Endodermal cell (in vitro differentiated cells): ENCODE results near the gene TBXAS1. TPM values are rescaled to one million over a fixed set of nuclear protein-coding genes. Genes with fewer than 3 reads are reported as not detected.

ENCODE experiments used
- DNase-seq: peaks from one replicate; pipeline ENCODE4 v3.0.0-alpha.2; 2017
- H3K27ac ChIP-seq: 2 replicates; pipeline ENCODE4 v1.5.1; 2013; ENCODE audit warnings: mild to moderate bottlenecking, low read depth, low read length, moderate library complexity
- H3K27me3 ChIP-seq: 2 replicates; pipeline ENCODE4 v1.6.1; 2013; ENCODE audit warnings: mild to moderate bottlenecking, low read length, moderate library complexity; ENCODE audit not compliant: insufficient read depth, control insufficient read depth, poor library complexity, severe bottlenecking
- H3K36me3 ChIP-seq: 2 replicates; pipeline ENCODE4 v1.7.0; 2013; ENCODE audit warnings: mild to moderate bottlenecking, low read length, moderate library complexity; ENCODE audit not compliant: control insufficient read depth, insufficient read depth
- H3K4me1 ChIP-seq: one replicate; pipeline ENCODE4 v1.7.0; 2013; ENCODE audit warnings: low read length; ENCODE audit not compliant: control insufficient read depth, insufficient read depth
- H3K4me3 ChIP-seq: 2 replicates; pipeline ENCODE4 v1.5.1; 2013; ENCODE audit warnings: mild to moderate bottlenecking, low read length, moderate library complexity
- H3K9ac ChIP-seq: 2 replicates; pipeline ENCODE4 v1.6.1; 2013; ENCODE audit warnings: mild to moderate bottlenecking, low read length, moderate library complexity; ENCODE audit not compliant: poor library complexity, severe bottlenecking; ENCODE audit errors: extremely low read depth
- H3K9me3 ChIP-seq: 2 replicates; pipeline ENCODE4 v1.6.1; 2013; ENCODE audit warnings: mild to moderate bottlenecking, low read length, moderate library complexity; ENCODE audit not compliant: control insufficient read depth
- H3K27ac Mint-ChIP-seq: 2 replicates; pipeline ENCODE4 v1.8.0; 2020; ENCODE audit warnings: mixed read lengths
- H3K27me3 Mint-ChIP-seq: 2 replicates; pipeline ENCODE4 v1.8.0; 2021; ENCODE audit warnings: mild to moderate bottlenecking, mixed read lengths; ENCODE audit not compliant: insufficient read depth
- H3K36me3 Mint-ChIP-seq: 2 replicates; pipeline ENCODE4 v1.8.0; 2020; ENCODE audit warnings: low read depth, mixed read lengths
- H3K4me1 Mint-ChIP-seq: 2 replicates; pipeline ENCODE4 v1.8.0; 2020; ENCODE audit warnings: mixed read lengths
- H3K4me3 Mint-ChIP-seq: 2 replicates; pipeline ENCODE4 v1.8.0; 2020; ENCODE audit warnings: mild to moderate bottlenecking, moderate library complexity, mixed read lengths
- H3K9me3 Mint-ChIP-seq: 2 replicates; pipeline ENCODE4 v1.8.0; 2020; ENCODE audit warnings: mild to moderate bottlenecking, mixed read lengths
- WGBS, 2 experiments: methylation state at CpG; one replicate each; pipeline versions ENCODE4 v1.1.5 to v1.1.7; 2013; ENCODE audit warnings: missing lambda C conversion rate in 2 of 2, mixed read lengths in 1 of 2; ENCODE audit not compliant: insufficient coverage in 1 of 2, insufficient read length in 1 of 2; 5-methylcytosine and 5-hydroxymethylcytosine counted together
- total RNA-seq, 2 donors: library from RNA; stranded (reverse); fragmentation: NEBNext Ultra II Directional in 1 of 2; extraction: Animal tissue kit (Norgen Biotek cat#: 25700) in 1 of 2; gene quantifications; 2 replicates in 1 of 2; 3 replicates in 1 of 2; pipeline ENCODE4 v1.2.1, GENCODE V29; 2021
- TF ChIP-seq, protein P1 (sequence below): fragments of 200-600 bp; sonication (generic); conservative IDR thresholded peaks from 2 replicates; pipeline ENCODE4 v1.5.0; 2021; ENCODE audit warnings: antibody characterized with exemption, mild to moderate bottlenecking

The TBXAS1 gene
- total RNA-seq, 2 donors from 2014 or later, result 7.6 to 13.5 TPM

DNA sequence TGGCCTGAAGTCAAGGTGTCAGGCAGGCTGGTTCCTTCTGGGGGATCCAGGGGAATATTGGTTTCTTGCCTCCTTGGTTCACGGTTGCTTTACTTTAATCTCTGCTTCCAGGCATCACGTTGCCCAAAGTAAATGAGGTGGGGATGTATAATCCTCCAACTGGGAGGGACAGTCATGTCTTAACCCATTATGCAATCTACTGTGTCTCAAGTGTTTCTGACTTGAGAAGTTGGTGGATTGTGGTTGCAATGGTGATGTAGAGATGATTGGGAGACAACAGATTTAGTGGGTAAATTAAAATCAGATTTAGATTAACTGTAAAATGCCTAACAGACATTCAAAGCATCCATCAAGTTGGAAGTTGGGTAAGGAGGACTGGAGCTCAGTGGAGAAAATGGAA is 32.7 kb downstream of the TBXAS1 start:
- DNase-seq, result no peak
- H3K36me3 ChIP-seq, result no peaks in the 10 kb centered on the region
- Mint-ChIP-seq H3K4me3 (no peak overlapping the region), H3K36me3 (peaks cover 3% of the 10 kb centered on the region), H3K27ac (no peak overlapping the region), H3K9me3 (peaks cover 29% of the 10 kb centered on the region), H3K4me1 (peaks cover 4% of the 10 kb centered on the region), H3K27me3 (peaks cover 3% of the 10 kb centered on the region)
- no peaks in the 10 kb centered on the region for H3K27me3 ChIP-seq
- peaks cover 16% of the 10 kb centered on the region for H3K9me3 ChIP-seq
- H3K9ac ChIP-seq, result no peak overlapping the region
- peaks cover 5% of the 10 kb centered on the region for H3K4me1 ChIP-seq
- TF ChIP-seq, protein P1, sequence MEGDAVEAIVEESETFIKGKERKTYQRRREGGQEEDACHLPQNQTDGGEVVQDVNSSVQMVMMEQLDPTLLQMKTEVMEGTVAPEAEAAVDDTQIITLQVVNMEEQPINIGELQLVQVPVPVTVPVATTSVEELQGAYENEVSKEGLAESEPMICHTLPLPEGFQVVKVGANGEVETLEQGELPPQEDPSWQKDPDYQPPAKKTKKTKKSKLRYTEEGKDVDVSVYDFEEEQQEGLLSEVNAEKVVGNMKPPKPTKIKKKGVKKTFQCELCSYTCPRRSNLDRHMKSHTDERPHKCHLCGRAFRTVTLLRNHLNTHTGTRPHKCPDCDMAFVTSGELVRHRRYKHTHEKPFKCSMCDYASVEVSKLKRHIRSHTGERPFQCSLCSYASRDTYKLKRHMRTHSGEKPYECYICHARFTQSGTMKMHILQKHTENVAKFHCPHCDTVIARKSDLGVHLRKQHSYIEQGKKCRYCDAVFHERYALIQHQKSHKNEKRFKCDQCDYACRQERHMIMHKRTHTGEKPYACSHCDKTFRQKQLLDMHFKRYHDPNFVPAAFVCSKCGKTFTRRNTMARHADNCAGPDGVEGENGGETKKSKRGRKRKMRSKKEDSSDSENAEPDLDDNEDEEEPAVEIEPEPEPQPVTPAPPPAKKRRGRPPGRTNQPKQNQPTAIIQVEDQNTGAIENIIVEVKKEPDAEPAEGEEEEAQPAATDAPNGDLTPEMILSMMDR, result no peak
- H3K4me3 ChIP-seq, result no peak overlapping the region
- H3K27ac ChIP-seq, result no peak overlapping the region
- 76% methylated on average over 2 of the region's 2 CpGs for WGBS, 2 experiments

GRCh38 chr7:139866047-139866837 is 37.2 kb downstream of the TBXAS1 start:
- H3K27me3 Mint-ChIP-seq, result peaks cover 3% of the 10 kb centered on the region
- WGBS, 2 experiments, result 90 to 97% methylated on average over 5 to 6 of the region's 7 CpGs
- no peak overlapping the region for H3K4me3 Mint-ChIP-seq
- H3K9ac ChIP-seq, result no peak overlapping the region
- H3K36me3 Mint-ChIP-seq, result peaks cover 3% of the 10 kb centered on the region
- H3K27me3 ChIP-seq, result no peaks in the 10 kb centered on the region
- no peak overlapping the region for H3K27ac Mint-ChIP-seq
- peaks cover 4% of the 10 kb centered on the region for H3K4me1 Mint-ChIP-seq
- peaks cover 16% of the 10 kb centered on the region for H3K9me3 ChIP-seq
- DNase-seq, result no peak
- H3K36me3 ChIP-seq, result no peaks in the 10 kb centered on the region
- H3K4me3 ChIP-seq, result no peak overlapping the region
- H3K4me1 ChIP-seq, result peaks cover 5% of the 10 kb centered on the region
- H3K27ac ChIP-seq, result no peak overlapping the region
- H3K9me3 Mint-ChIP-seq, result peaks cover 33% of the 10 kb centered on the region
- TF ChIP-seq, protein P1, result no peak

- no peaks in the 10 kb centered on the region for H3K4me1 ChIP-seq
- Mint-ChIP-seq H3K9me3 (peaks cover 33% of the 10 kb centered on the region), H3K4me1 (no peaks in the 10 kb centered on the region), H3K27ac (no peak overlapping the region), H3K4me3 (no peak overlapping the region), H3K27me3 (peaks cover 3% of the 10 kb centered on the region), H3K36me3 (peaks cover 3% of the 10 kb centered on the region)
- TF ChIP-seq, protein P1, result no peak
- H3K9ac ChIP-seq, result no peak overlapping the region
- 93 to 95% methylated on average over 8 of the region's 8 CpGs for WGBS, 2 experiments
- no peaks in the 10 kb centered on the region for H3K27me3 ChIP-seq
- peaks cover 16% of the 10 kb centered on the region for H3K9me3 ChIP-seq
- H3K4me3 ChIP-seq, result no peak overlapping the region
- no peaks in the 10 kb centered on the region for H3K36me3 ChIP-seq
- no peak overlapping the region for H3K27ac ChIP-seq
- DNase-seq, result no peak
Measured at GRCh38 chr7:139867847-139868246, 38.8 kb downstream of the TBXAS1 start.
